Measurements from ENCODE around the gene KDM2B.
"Not testable (repeated sequence)": the region's sequence is repeated elsewhere in the genome, so short reads cannot be mapped to it uniquely, and the experiment has no call there.

Gene KDM2B

DNA sequence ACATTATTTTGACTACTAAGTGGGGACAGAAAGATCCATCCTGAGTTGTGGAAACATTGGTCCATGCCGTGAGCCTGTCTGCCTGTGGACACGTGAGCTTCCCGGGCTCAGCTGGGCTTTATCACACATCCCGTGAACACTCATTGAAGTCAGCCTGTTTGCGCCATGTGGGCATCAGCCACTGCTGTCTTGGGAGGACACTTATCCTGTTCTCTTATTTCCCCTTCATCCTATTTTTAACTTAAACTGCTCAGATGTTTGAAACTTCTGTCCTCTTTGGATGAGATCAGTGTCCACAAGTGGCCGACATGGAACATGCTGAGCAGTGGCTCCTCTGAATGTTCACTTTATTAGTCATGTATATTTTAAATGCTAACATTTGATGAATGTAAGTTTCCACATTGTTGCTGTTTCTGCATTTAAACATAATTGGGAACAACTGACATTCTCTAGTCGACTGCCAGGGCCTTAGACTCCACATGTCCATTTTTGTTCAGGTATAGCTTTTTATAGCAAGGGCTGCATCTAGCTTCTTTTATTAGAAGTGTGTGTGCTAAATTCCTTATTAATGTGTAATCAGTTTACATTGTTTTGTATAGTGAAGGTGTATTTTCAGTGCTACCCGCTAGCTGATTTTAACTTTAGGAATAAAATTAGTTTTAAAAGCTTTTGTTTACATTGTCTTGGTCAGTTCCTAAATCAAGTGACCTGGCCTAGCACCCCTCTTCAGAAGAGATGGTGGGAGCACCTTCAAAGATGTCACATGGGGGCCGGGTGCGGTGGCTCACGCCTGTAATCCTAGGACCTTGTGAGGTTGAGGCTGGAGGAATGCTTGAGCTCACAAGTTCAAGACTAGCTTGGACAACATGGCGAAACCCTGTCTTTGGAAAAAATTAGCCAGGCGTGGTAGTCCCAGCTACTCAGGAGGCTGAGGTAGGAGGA, 156.9 kb downstream of the KDM2B start:
- no peak for FAIRE-seq

- no peak for FAIRE-seq
These were observed 157.6 kb downstream of the KDM2B start for GRCh38 chr12:121423253-121423652.

GRCh38 chr12:121420109-121420508, 160.7 kb downstream of the KDM2B start:
- no peak for FAIRE-seq

GRCh38 chr12:121417847-121418246, 163.0 kb downstream of the KDM2B start:
- FAIRE-seq = no peak

DNA sequence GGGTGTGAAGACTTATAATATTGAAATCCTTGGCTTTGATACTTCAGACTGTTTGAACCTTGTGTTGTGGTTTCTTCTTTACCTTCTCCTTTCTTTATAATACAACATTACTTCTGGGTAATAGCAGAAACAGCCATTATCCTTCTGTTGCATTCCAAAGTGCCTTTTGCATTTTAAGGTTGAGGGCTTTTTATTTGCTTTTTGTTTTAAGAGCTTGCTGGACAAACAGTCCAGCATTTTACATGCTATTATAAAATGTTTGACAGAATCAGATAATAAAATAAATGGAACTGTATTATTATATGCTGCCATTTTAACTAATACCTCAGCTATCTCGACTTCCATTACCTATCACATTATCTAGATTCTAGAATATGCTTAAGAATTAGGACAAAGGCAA, 166.9 kb downstream of the KDM2B start:
- FAIRE-seq = no peak

DNA sequence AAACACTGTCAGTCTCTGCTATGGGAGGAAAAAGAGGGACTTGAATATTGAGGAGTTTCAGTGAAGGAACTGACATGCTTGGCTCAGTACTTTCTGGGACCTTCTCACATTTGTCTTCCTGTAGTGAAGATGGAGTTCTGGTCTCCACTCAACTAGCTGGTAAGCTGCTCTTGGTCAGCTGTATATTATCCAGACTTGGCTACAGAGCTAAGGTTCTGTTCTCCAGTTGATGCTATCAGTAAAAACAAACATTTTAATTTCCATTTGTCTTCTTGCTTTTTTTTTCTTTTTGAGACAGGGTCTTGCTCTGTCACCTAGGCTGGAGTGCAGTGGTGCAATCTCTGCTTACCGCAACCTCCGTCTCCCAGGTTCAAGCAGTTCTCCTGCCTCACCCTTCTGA, 175.6 kb downstream of the KDM2B start:
- no peak for FAIRE-seq

- FAIRE-seq = no peak
These were observed 176.1 kb downstream of the KDM2B start for GRCh38 chr12:121404734-121405133.

DNA sequence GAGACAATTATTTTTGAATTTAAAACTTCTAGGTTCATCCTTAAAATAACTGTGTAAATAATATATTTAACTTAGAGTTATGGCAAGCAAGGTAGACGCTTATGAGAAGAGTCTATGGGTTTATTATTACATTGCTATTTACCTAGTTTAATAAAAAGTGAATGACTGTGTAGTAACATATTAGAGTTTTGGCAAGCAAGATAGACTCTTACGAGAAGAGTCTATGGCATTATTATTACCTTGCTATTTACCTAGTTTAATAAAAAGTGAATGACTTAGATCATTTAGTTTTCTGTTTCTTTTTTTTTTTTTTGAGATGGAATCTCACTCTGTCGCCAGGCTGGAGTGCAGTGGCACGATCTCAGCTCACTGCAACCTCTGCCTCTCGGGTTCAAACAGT, 177.1 kb downstream of the KDM2B start:
- no peak for FAIRE-seq

- FAIRE-seq = no peak
These were observed 180.3 kb downstream of the KDM2B start for GRCh38 chr12:121400332-121401139.

DNA sequence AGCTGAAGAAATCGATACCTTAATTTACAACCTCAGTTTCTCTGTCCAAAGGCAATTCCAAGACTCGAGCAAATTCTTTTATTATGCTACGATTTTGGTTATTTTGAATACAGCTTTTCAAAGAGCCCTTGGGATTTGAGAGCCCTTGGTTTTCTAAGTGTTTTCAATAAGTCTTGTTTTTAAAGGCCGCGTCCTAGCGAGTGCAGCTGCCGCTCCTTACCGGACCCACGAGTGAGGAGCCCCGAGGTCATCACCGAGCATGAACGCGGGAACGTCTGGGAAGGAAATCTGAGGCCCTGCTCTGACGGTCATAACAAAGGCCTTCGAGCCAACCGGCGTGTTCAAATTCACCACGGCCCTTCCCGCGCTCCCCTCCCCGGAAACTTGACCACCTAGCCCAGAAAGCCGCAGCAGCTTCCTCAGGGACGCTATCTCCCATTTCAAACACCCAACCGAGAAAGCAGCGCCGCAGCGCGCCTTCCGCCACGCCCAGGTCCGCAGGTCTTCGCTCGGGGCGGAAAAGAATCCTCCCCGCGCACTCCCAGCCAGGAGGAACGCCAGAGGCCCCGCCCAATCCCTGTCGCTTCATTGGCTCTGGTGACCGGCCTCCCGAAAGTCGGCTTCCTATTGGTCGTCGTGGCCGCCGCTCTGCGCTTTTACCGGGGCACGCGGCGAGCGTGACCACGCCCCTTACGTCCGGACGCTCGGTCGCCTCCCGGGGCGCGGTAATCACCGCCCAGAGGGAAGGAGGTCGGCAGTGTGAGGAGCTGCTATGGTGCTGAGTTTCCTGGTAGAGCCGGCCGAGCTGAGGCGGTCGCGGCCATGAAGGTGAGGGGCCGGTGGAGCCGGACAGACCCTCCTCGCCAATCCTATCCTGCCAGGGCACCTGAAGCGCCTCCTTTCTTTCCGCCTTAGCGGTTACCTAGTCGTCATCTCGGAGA, 181.2 kb downstream of the KDM2B start, which contains the start of gene RNF34:
TSS of gene RNF34 (plus strand) at position 728 of the 941 bp plus-strand sequence. CDS start at position 823, 95 bp downstream.
- FAIRE-seq = peak; percentile 66

DNA sequence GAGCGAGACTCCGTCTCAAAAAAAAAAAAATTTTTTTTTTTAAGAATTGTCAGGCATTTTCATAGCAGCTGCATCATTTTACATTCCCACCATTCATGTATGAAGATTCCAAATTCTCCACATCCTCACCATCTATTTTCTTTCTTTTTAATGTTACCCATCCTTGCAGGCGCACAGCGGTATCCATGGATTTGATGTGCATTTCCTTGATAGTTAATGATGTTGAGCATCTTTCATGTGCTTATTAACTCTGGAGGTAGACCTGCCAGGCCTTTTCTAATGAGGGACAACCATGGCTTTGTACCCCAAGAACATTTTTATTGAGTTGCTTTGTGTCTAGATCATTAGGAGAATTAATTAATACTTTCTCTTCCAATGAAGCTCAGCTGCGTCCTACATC, 182.5 kb downstream of the KDM2B start:
- no peak for FAIRE-seq

GRCh38 chr12:121397521-121397920, 183.3 kb downstream of the KDM2B start:
- no peak for FAIRE-seq

- FAIRE-seq = no peak
These were observed 188.5 kb downstream of the KDM2B start for GRCh38 chr12:121392325-121392716.

- FAIRE-seq = no peak
These were observed 189.1 kb downstream of the KDM2B start for GRCh38 chr12:121391619-121392324.

DNA sequence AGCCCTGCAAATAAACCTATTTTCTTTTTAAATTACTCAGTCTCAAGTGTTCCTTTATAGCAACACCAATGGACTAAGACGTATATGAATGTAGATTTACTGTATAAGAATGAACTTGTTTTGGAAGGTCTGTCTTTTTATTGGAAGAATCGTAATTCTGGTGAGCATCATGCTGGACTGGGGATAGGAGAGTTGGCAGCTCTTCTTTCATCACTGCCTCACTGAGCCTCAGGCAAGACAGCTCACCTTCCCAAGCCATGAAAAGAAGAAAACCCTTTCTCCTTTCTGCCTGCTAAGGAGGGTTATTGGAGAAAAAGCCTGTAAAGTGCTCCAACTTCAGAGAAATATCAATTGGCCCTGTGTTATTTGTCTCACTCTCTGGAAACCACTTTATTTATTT, 190.0 kb downstream of the KDM2B start:
- no peak for FAIRE-seq

DNA sequence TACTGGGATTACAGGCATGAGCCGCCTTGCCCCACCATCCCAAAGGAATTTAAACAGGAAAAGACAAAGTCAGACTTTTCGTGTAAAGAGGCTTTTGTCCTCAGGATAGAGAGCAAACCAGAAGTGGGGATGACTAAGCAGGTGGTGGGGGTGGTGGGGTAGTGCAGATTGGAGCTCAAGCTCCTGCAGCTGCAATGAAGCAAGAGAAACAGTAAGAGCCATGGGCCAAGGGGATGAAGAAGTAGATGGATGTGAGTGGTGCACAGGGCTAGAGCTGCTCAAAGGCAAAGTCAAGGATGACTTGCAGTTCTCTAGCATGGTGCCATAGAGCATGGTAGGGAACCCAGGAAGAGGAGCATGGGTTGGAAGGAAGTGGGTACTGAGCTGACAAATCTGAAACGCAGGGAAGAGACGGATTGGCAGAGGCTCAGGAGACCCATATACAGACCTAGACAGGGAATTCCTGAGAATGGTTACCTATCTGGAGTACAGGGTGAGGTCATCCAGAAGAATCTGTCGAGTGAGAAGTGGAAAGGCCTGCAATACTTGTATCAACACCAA, 192.3 kb downstream of the KDM2B start:
- FAIRE-seq = no peak

GRCh38 chr12:121384891-121385290, 195.9 kb downstream of the KDM2B start:
- FAIRE-seq = not testable (repeated sequence)

- FAIRE-seq = no peak
These were observed 197.2 kb downstream of the KDM2B start for GRCh38 chr12:121383601-121384021.

GRCh38 chr12:121379945-121380344, 200.9 kb downstream of the KDM2B start:
- FAIRE-seq = no peak

Data from TTC549 (cell line).